GM21528 (cell line): ENCODE results near the gene SLIT3.

ENCODE experiments used
- ATAC-seq: cut with Tn5 transposase; IDR thresholded peaks from one replicate; pipeline ENCODE4 v1.9.1; 2021; ENCODE audit warnings: mild to moderate bottlenecking, moderate library complexity; ENCODE audit not compliant: unreplicated experiment, low FRiP score

Gene SLIT3

DNA sequence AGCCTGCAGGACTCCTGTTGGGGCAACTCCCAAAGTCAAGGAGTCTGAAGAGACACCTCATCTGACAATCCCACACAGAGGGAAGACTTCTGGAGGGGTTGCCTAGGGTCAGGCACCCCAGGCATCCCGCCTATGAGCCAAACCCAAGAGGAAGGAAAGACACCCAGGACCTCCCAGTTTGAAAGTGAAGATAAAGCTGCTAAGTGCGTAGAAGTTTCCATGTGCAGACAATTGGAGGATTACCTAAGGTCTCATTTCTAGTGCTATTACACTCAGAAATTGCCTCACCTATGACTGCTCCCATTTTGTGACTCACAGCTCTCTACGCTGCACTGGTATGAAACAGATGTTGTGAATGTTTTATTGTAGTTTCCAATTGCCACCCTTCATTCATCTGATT, 322.9 kb downstream of the SLIT3 start:
- no peak for ATAC-seq

DNA sequence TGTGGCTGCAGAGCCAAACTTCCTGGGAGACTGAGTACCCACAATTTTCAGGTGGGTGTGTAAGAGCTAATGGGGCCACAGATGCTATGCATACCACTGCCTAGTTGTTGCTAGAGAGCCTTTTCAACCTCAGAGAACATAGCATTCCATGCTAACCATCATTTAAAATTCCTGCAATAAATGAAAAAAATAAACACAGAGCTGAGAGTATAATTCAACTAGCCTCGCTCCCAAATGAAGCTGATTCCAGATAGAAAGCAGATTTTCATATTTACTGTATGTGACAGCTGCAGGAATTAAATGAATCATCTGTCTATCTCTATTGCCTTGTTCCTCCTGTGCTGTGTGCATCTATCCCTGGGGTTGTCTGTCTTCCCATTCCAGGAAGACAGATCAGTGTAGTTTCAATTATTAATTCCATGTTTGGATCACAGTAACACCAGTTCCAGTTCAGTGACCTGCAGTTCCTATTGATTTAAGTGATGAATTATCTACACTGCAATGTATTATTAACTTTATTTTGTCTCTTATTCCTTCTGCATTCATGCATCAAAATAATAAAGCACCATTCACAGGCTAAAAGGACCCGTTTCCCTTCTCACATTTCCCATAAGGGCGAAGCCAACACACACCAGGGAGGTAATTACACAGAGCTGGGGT, 324.5 kb downstream of the SLIT3 start:
- no peak for ATAC-seq

DNA sequence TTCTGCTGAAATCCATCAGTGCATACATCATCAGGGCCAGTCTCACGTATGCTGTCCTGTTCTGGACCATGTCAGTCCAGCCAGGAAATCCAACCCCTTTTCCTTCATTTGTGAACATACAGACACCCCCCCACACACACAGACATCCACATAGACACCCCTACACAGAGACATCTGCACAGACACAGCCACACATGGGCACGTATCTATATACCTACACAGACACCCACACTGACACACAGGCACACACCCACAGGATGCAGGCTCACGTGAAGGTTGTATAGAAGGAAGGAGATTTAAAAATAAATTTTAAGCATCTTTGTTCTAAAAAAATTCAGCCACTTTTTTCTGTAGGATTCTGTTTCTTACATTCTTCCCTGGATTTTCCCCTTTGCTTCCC, 325.6 kb downstream of the SLIT3 start:
- ATAC-seq = no peak

DNA sequence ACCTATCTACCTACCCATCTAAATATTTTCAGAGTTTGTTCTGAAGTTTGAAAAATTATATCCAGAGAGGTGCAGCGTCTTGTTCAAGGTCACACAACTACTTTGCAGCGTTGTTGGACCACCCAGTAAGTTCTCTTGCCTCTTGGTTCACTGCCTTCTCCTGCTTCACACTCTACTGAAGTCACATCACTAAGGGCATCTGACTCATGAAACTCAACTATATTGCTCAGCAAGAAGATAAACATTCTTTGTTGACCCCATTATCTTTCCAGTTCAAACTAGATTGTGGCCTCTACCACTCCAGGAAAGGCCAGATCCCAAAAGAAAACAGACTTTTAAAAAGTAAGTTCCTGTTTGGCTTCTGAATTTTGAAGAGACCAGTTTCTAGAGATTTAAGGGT, 326.9 kb downstream of the SLIT3 start:
- ATAC-seq = no peak

DNA sequence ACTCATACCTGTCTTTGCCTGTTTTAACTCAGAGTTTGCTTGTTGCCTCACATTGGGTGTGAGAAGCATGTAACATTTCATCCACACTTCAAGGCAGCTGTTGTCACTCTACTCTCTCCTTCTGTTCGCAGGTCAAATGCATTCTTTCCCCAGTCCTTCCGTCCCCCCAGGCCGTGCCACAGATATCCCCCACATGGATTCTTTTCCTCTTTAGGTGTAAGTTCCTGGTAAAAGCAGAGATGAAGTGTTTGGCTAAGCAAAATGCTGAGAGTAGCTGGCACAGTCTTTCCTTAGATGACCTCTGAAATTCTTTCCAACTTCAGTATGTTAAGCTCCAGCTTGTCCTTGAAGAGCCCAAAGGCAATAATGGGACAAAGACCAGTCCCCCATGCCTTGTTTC, 328.2 kb downstream of the SLIT3 start:
- ATAC-seq = no peak

DNA sequence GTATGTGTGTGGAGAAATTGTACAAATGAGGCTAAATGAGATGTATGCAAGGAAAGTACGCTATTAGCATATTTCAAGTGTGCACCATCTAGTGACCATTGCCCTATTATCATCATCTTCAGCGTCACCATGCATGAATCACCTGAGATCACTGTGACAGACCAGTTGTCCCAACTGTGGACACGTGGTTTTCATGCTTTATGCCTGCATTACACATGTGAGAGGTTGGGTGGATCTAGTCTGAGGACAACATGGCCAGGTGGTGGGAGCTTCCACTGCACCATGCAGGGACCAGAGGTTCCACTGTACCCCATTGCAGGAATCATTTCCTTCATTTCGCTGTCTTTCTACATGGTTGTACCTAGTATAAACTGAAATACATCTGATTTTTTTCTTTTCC, 329.8 kb downstream of the SLIT3 start:
- no peak for ATAC-seq

DNA sequence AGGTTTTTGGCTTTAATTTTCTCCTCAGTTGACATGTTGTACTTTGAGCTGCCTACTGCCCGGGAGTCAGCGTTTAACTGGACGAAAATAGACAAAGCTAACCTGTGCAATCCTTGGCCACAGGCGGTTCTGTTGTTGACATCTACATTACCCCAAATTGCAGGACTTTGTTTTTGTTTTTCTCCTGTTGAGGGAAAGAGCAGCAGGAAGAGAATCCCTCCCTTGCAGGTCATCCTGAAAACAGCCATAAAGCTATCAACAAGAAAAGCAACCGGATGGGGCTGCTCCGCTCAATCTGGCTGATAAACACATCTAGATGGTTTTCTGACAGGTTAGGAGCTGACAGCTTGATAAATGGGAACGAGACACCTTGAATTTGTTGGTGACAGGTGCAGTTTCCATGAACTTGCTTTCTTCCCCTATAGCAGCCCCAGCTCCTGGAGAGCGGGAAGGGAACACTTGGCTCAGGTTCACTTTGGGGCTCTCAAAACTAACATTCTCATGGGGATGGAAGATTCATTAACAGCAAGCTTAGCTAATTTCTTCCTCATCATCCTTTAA, 331.5 kb downstream of the SLIT3 start:
- no peak for ATAC-seq

DNA sequence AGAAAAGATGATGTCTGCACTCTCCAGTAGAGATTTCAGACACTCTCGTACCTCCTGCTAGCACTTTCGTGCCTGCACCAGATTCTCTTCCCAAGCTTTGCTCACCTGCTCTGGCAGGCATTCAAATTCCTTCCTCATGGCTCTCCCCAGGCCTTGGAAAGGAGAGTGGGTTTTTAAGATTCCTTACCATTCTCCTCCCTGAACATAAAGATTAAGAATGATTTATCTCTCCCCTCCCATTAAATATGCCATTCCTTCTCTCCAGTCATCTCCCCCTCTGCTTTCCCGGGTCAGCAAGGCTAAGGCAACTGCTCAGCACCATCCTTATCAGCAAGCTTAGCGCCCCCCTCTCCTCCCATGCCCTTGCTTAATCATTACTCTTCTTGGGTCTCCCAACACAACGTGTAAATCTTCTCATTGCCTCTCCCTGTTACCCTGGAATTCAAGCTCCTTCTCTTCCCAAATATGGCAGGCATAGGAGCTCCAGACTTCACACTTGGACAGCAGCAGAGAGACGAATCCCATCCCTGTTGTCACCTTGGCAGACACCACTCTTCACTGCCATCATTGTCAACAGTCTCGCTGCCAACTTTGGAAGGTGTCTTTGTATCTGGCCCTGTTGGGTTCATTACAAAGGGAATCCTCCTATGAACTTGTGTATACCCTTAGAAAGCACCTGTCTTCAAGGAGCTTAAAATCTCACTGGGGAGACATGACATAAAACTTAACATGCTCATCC, 332.9 kb downstream of the SLIT3 start:
- ATAC-seq = no peak

DNA sequence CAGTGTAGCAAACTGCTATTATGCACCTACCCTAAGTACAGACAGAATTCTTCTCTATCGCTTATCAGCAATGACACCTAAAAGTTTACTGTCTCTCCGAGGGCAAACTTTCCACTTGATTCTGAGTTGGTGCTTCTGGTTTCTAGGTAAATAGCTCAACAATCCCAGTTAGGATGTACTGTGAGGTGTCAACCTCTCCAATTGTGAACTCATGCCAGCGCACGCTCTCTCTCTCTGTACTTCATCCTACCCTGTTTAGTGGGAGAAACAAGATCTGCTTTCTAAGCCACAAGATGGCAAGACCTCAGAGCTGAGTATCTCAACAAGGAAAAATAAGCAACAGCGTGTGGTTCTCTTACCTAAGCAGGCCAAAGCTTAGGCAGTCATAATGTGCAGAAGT, 335.3 kb downstream of the SLIT3 start:
- no peak for ATAC-seq

DNA sequence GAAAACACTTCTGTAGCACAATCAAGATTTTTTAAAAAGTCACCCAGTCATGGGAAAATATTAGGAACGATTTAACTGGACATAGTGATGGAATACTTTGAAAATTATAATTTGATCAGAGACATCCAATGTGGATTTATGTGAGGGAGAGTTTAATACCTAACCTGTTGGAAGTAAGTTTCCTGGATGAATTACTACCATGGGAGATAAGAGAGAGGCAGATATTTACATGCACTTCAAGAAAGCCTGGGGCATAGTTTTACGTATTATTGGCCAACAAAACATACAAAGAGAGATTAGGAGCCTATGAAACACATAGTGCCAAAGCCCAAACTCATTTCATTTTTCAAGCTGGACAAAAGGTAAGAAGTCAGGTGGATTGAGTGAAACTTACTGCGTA, 336.8 kb downstream of the SLIT3 start:
- no peak for ATAC-seq

DNA sequence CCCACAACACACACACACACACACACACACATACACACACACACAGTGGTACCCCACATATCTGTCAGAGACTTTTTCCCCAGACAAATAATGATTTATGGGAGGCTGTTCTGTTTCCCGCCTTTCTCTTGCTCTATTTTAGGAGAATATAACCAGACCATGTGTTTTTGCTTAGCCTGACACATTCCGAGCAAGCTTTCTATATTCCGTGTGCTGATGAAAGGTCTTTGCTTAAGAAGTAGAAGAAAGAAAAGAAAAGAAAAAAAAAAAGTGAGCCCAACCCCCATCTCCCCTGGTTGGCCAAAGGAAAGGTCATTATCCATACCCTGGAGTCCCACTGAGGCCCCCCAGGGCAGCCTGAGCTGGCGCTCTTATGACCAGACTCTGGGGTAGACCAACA, 338.6 kb downstream of the SLIT3 start:
- no peak for ATAC-seq

DNA sequence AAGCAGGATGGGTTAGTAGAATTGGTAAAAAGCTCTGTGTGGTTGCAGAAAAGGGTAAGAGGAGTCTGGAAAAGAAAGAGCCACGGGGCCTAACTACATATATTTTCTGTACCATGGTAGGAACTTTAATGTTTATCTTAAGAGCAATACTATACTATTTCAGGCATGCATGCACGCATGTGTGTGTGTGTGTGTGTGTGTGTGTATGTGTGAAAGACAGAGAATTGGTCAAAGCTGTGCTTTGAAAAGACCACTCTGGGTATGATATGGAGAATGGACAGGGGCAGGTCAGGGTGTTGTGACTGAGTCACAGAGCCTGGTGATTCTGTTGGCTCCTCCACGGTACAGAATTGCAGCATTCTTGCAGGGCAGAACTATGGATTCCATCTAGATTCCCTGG, 339.3 kb downstream of the SLIT3 start:
- no peak for ATAC-seq

DNA sequence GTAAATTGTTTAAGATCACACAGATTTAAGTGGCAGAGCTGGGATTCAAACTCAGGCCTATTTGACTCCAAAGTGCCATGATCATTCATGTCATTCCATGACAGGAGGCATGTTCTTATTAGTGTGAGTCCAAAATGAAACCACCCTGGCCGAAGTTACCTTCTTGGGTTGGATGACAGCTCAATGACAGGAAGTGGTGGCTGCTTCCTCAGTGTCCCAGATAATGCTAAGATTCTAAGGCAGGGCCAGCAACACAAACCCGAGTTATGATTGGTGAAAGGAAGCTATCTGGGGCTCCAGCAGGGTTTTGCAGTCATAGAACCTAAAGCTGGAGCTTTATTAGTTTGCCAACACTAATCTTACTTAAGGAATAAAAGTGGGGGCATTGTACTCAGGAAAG, 340.4 kb downstream of the SLIT3 start:
- no peak for ATAC-seq

DNA sequence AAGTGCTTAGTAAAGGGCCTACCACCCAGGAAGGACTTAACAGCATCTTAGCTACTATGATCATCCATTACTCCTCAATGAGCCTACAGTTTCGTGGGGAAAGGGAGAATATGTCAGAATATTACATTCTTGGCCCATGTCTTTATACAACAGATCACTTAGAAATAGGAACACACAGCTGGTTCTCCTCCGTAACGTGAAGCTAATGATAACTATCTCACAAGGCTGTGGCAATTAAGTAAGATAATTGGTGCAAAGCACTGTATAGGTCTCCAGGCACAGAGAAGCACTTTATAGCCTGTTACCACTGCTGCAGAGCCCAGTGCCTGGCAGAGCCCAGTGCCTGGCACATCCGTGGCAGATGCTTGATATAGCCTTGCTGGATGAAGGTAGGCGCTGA, 347.6 kb downstream of the SLIT3 start:
- ATAC-seq = no peak

DNA sequence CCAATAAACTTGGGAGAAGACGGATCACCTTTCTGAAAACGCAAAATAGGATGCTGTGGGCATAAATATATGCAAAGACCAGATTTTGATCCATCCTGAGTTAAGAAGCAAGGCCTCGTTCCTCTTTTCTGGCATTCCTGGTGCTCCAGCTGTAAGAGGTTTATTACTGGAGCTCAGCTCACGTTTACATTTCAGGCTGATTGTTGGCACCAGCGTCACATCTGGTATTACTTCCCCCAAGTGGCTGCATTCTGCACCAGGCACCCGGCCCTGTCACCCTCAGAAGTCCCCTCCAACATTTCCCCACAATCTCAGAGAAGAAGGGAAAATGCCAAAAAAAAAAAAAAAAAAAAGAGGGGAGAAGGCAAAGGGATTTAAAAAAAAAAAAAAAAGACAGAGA, 348.7 kb downstream of the SLIT3 start:
- ATAC-seq = no peak

DNA sequence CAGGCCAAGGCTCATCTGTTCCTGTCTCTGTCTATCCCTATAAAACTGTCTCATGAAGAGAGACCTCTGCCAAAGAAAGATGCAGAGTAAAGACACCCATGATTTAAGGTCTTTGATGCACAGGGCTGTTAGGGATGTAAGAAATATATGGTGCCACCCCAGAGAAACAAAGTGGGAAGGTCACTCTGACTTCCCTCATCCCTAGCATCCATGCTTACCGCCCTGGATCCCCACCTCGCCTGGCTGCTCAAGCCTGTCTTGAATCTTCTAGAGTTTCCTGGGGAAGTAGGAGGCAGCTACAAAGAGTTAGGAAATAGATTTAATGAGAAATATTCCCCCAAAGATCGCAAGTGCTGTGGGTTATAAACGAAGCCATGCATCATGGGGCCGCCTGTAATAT, 349.2 kb downstream of the SLIT3 start:
- ATAC-seq = no peak

DNA sequence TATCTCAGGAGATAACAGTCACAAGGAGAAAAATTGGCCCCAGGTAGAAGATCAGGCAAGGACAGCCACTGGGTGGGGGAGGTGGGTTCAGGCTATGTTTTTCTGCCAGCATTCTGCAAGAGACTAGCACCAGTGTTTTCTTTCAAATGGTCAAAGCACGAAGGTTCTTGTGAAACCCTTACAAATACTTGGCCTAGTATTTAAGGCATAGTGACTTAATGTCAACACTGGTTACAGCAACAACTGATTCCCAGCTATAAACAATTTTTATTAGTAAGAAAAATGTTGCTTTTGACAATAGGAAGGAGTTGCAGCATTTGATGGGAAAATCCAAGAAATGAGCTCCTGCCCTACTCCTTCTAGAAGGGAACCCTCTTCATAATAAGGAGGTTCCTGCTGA, 349.6 kb downstream of the SLIT3 start:
- no peak for ATAC-seq

DNA sequence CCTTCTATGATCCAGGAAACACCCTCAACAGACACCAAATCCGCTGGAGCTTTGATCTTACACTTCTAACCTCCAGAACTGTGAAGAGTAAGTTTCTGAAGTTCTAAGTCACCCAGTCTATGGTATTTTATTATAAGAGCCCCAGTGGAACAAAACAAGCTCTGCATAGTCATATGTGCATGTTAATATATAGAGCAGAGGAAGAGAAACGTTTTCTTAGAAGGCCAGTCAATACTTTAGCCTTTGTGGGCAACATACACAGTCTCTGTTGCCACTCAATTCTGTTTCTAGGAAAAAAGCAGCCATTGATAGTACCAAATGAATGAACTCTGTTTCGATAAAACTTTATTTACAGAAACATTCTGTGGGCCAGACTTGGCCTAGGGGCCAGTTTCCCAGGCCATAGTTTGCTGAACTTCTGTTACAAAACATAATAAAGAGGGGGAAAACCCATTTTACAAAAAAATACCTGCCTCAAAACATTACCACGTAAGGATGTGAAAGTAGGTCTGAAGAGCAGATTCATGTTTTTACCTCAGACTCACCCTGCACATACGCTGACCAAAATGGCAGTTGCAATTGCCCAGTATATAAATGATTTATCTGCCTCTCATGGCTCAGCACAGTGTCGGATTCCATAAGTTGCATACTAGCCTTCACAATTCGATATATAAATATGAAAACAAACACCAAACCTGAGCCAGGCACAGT, 350.5 kb downstream of the SLIT3 start:
- ATAC-seq = no peak

DNA sequence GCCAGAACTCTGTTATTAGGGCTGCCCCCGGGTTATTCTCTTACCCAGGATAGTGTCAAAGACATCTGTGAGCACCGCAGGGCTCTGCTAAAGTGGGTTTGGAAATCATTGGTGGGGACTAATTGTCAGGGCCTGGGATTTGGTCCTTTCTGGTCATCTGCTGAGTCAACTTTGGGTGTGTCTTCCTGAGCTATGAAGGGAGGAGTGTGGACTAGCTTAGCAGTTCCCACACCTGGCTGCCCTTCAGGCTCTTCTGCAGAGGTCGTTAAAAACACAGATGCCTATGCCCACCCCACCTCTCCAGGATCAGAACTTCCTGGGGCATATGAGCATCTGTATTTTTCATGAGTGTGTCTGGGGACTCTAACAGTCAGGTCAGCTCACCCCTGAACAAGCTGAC, 352.2 kb downstream of the SLIT3 start:
- no peak for ATAC-seq

DNA sequence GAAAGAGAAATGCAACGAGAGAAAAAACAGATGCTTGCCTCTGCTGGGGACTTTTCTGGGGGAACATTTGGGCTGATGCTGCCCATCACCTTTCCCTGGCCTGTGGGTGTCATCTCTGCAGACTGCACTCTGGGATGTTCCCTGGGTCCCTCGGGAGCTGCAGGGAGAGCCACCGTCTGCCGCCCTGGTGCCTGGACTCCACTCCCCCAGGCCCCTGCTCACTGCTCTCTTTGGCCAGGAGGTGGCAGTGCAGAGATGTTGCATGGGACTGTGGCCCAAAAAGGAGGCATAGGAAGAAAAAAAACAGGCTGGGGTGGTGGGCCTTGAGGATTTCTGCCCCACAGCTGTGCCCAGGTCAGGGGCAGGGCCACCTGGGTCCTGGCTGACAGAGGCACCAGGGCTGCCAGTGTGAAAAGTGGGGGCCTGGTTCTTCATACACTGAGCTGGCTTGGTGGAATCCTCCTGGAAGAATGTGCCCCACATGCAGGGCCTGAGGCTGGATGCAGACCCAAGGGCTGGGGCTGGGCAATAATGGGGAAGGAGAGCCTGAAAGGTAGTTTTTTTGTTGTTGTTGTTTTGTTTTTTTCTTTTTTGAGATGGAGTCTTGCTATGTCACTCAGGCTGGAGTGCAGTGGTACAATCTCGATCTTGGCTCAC, 353.6 kb downstream of the SLIT3 start:
- no peak for ATAC-seq

DNA sequence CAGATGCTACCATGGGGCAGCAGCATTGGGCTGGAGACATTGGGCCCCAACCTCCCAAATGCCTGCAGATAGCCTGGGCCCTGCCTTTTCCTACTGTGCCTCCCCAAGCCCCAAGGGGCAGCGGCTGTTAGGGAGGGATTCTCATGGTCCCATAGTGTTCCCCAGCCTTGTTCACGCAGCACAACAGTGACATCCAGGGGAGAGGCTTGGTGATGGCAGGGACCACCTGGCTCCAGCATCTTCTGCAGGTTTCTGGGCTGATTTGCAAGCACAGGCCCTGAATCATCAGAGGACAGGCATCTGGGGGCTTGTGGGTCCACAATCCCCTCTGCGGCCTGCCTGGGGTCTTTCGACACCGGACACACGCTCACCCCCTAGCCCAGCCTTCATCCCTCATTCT, 354.6 kb downstream of the SLIT3 start:
- no peak for ATAC-seq
